HG02884 (cell line): ENCODE results near the gene GKAP1.
"Not testable (repeated sequence)": the region's sequence is repeated elsewhere in the genome, so short reads cannot be mapped to it uniquely, and the experiment has no call there.

Experiments used
- ATAC-seq: cut with Tn5 transposase; IDR thresholded peaks from one replicate; pipeline ENCODE4 v1.9.1; 2021; ENCODE audit warnings: mild to moderate bottlenecking, moderate library complexity; ENCODE audit not compliant: unreplicated experiment

Gene GKAP1

DNA sequence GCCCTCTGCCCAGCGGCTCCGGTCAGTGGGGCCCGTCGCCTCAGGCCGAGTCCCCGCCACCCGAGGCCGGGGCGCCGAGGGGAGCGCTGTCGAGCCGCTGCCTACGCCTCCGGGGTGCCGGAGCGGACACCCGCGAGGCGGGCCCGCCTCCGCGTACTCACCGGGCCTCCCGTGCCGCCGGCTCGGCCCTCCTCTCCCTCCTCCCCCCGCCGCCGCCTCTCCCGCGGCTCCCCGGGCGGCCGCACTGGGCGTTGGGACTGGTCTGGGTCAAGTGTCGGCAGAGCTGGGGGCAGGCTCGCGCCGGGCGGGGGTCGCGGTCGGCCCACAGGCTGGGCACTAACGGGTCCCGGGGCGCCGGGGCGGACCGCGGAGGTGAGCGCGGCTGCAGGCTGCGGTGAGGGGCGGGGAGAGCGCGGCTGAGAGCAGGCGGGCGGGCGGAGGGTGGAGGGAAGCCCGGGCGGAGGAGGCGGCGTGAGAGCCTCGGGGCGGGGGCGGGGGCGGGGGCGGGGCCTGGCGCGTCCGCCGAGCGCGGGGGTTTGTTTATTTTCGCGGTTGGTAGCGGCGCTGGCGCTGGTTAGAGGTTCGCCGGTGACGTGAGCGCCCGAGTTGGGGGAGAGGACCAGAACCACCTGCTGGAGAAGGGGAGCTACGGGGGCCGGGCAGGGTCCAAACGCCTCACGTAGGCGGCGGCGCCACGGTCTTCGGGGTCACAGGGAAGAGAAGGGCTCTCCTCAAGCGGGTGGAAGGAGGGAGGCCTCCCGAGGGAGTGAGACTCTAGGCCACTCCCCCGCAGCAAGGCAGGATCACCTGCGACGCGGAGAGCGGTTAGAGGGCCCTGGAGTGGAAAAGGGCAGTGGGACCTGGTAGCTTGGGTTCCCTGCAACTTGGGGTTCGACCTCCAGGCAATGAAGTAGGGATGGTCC lies at the start of gene GKAP1:
GKAP1 (minus strand) TSS at position 414 of the 923 bp plus-strand sequence. CDS start 11,252 bp downstream, outside the sequence.
- ATAC-seq, result peak; percentile 76

DNA sequence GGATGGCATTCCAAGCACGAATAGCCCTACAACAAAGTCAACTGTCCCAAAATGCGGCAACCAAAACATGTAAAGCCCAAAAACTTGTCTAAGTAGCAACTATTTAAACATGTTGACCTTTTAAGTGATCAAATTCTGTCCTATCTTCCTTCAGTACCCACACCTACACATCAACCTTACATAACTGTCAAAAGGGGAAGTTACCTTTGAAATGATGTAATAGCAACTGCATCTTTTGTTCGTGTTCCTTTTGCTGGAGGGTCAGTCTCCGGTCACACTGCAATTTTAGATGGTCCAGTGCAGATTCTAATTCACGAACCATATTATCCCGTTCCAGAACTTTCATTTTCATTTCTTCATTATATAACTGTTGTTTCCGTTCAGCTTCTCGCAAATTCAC lies 32.3 kb upstream of the GKAP1 start:
- ATAC-seq, result peak; percentile 84

DNA sequence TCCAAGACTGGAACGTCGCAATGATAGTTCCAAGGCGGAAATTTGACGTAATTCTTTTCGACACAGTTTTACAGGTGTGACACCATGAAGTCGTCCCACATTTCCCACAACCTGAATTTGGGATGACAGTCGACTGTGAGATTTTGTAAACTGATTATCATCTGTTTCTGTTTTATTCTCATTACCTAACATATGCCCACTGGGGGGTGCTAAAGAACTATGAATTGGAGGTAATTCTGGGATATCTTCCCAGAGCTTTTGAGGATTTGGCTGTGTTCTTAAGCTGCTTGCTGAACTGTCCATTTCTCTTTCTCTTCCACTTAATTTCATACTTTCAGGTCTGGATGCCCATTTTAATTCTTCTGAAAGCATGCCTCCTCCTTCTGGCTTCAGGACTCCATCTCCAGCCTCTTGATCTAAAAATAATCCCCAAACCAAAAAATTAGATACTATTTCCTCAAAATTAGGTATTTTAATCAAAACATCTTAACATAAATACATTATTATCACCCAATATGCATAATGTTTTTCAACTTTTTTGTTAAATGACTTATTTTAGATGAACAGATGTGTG lies 19.6 kb upstream of the GKAP1 start:
- not testable (repeated sequence) for ATAC-seq

GRCh38 chr9:83830426-83831071 lies 13.0 kb upstream of the GKAP1 start:
- ATAC-seq, result not testable (repeated sequence)

- ATAC-seq, result not testable (repeated sequence)
Observed at GRCh38 chr9:83824986-83825623, 7.5 kb upstream of the GKAP1 start.

- ATAC-seq, result not testable (repeated sequence)
Observed at GRCh38 chr9:83817011-83817355, 586 bp downstream of the GKAP1 start.

DNA sequence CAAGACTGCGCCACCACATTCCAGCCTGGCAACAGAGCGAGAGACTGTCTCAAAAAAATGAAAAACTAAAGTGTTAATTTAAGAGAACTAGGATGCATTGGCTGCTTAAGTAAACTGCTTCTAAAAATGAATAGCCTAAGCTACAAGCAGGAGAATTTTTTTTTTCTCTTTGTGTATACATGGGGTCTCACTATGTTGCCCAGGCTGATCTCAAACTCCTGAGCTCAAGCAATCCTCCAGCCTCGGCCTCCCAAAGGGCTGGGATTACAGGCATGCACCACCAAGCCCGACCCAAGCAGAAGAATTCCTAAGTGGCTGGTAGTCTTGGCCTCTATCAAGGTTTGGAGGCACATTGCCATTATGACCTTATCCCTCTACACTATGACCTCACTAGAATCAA lies 2.4 kb downstream of the GKAP1 start:
- ATAC-seq, result not testable (repeated sequence)

DNA sequence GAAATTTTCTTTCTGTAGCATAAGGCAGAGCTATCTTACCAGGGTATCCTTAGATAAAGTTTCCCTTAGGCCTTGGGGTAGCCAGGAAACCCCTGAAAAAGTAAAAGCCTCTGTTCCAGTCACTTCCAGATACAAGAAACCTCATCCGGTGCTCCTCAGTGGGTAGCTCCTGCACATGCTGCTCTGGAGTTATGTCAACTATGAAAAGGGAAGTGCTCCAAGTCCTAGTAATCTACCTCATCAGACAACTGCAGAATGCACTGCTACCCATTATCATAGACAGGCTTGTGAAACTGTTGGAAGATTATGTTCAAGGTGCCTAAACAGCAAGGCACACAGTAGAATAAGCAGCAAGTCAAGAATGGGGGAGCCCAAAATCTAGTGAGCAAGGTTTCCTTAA lies 8.4 kb downstream of the GKAP1 start:
- not testable (repeated sequence) for ATAC-seq

GRCh38 chr9:83804454-83804853 lies 13.1 kb downstream of the GKAP1 start:
- not testable (repeated sequence) for ATAC-seq

GRCh38 chr9:83803941-83804340 lies 13.6 kb downstream of the GKAP1 start:
- not testable (repeated sequence) for ATAC-seq

GRCh38 chr9:83800236-83801033 lies 17.1 kb downstream of the GKAP1 start:
- ATAC-seq, result no peak

DNA sequence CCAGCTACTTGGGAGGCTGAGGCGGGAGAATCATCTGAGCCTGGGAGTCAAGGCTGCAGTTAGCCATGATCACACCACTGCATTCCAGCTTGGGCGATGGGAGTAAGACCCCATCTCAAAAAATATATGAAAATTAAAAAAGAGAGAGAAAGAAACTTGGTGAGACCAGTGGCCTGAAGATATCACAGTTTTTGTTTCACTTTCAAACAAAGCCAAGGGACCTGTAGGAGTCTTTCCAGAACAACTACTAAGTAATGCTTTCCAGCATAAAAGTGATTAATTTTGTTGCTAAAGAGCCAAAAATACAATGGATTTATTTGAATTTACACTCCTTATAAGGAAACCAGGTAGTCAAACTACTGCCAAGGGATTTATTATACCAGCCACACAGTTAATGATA lies 23.5 kb downstream of the GKAP1 start:
- ATAC-seq, result no peak

DNA sequence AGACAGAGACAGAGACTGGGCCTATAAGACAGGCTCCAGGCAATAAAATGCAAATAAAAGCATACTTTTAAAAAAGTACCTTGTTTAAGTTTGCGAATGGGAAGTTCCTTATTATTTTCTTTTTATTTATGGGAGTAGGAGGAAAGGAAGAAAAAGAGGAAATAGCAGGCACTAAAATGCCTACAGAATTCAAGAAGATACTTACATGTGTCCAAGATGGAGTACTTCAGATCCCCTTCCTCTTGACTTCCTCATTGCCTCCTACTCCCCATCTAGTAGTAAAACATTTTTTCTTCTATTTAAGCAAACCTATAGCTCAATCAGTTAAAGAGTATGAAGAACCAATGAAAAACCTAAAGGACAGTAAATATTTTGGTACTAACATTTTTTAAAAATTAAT lies 24.8 kb downstream of the GKAP1 start:
- ATAC-seq, result no peak

DNA sequence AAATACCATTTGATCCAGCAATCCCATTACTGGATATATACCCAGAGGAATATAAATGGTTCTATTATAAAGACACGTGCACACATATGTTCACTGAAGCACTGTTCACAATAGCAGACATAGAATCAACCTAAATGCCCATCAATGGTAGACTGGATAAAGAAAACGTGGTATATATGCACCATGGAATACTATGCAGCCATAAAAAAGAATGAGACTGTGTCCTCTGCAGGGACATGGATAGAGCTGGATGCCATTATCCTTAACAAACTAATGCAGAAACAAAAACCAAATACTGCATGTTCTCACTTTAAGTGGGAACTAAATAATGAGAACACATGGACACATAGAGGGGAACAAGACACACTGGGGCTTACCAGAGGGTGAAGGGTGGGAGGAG lies 39.4 kb downstream of the GKAP1 start:
- ATAC-seq, result no peak

- no peak for ATAC-seq
Observed at GRCh38 chr9:83775932-83776331, 41.6 kb downstream of the GKAP1 start.

DNA sequence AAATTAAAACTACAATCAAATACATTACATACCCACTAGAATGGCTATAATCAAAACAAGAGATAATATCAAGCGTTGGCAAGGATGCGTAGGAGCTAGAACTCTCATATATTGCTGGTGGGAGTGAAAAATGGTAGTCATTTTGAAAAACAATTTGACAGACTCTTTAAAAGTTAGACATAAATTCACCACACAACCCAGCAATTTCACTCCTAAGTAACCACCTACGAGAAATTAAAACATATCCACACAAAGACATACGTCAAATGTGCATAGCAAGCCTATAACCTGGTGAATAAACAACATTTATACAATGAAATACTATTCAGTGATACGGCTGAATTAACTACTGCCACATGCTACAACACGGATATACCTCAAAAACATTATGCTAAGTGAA lies 44.7 kb downstream of the GKAP1 start:
- no peak for ATAC-seq

- no peak for ATAC-seq
Observed at GRCh38 chr9:83765376-83765775, 52.2 kb downstream of the GKAP1 start.

DNA sequence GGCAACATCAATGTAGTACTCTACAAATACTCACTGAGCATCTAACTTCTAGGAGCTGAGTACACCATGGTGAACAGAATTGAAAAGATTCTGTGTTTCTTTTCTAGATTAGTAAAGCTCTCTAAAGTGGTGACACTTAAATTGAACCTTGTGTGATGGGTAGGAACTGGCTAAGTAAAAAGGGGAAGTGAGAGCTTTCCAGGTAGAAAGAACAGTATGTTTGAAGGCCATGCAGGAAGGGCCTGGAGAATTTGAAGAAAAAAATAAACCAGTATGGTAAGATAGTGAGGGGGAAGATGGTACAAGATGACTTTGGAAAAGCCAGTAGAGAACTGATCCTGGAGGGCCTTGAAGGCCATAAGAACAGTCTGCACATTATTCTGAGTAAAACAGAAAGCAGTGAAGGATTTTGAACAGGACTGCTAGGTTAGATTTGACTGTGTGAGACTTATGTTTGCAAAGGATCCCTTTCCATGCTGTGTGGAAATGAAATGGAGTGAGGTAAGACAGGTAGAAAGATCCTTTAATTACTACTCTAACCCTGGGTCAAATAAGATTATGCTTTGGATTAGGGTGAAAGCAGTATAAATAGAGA lies 63.1 kb downstream of the GKAP1 start:
- peak; percentile 83 for ATAC-seq

GRCh38 chr9:83749706-83750105 lies 67.9 kb downstream of the GKAP1 start:
- ATAC-seq, result no peak

DNA sequence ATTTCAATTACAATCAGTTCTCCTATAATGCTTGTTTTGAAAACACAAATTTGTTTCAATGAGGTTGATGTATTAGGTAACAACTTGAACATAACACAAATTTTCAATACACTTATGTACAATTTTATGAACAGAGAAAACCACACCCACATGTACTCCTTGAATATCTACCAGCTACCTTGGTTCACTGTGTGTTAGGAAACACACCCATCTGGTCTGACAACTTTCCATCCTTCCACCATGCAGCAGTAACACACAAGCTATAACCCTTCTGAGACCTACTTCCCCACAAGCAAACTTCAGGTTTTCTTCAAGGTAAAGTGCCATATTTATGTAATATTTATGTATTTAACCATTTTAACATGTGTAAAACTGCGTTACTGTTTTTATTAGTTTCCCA lies 73.4 kb downstream of the GKAP1 start:
- ATAC-seq, result no peak
